ENCODE measurements around the gene ZBBX.

GRCh38 chr3:167251678-167252077 is 128.4 kb downstream of the ZBBX start:
- no peak for TF ChIP-seq CTCF (IDR thresholded peaks at IDR 0.05)
- no peak for TF ChIP-seq POLR2A (IDR thresholded peaks at IDR 0.05)
